K562 (cell line): ENCODE data around the gene EHBP1L1. TPM values are rescaled to one million over a fixed set of nuclear protein-coding genes. Genes with fewer than 3 reads are reported as not detected.
A peak's percentile ranks its signal among the peaks of the same experiment; 100 is the strongest.

Experiments
- ATF7 ChIP-seq: fragments of 450-650 bp; IDR thresholded peaks from 2 replicates; pipeline ENCODE4 v1.7.1; 2014; ENCODE audit warnings: mild to moderate bottlenecking, moderate library complexity
- GATAD2B ChIP-seq: fragments of 450-650 bp; IDR thresholded peaks from 2 replicates; pipeline ENCODE4 v1.6.1; 2017; ENCODE audit warnings: mild to moderate bottlenecking, borderline replicate concordance
- JUNB ChIP-seq: fragments of 450-650 bp; formaldehyde crosslinking; conservative IDR thresholded peaks from 2 replicates; pipeline ENCODE4 v1.4.0; 2020; ENCODE audit warnings: mild to moderate bottlenecking
- LEF1 ChIP-seq: fragments of 450-650 bp; IDR thresholded peaks from 2 replicates; pipeline ENCODE4 v1.6.1; 2016; ENCODE audit warnings: mild to moderate bottlenecking
- MYC ChIP-seq, 2 experiments: fragments of 250-450 bp in 1 of 2; sonication (Bioruptor Pico) in 1 of 2; IDR thresholded peaks; 2 replicates each; pipeline versions ENCODE4 v1.5.1 to v1.6.1; 2012 to 2021; ENCODE audit warnings: low read depth in 2 of 2, borderline replicate concordance in 1 of 2, improper control_type of control experiment in 1 of 2, low read length in 1 of 2, mild to moderate bottlenecking in 1 of 2, moderate library complexity in 1 of 2
- RNF2 ChIP-seq: sonication (generic); IDR thresholded peaks from 2 replicates; pipeline ENCODE4 v1.6.1; 2016
- SMC3 ChIP-seq: conservative IDR thresholded peaks from 2 replicates; pipeline ENCODE4 v1.6.1; 2011; ENCODE audit warnings: low read depth, low read length, improper control_type of control experiment; ENCODE audit not compliant: insufficient read depth
- ZFX ChIP-seq: sonication (generic); formaldehyde crosslinking; IDR thresholded peaks from 2 replicates; pipeline ENCODE4 v1.8.0; 2022; ENCODE audit warnings: mild to moderate bottlenecking, missing genetic modification reagents, moderate library complexity
- ZNF239 ChIP-seq: fragments of 250-450 bp; sonication (Bioruptor Pico); IDR thresholded peaks from 2 replicates; pipeline ENCODE4 v1.4.0; 2020; ENCODE audit warnings: mild to moderate bottlenecking
- polyA plus RNA-seq, 8 experiments: library from polyadenylated mRNA; depleted of rRNA in 4 of 8; stranded (reverse) in 5 of 8; unstranded in 3 of 8; fragments of >200 nt; fragmentation: Nextera tagmentation in 2 of 8; fragmentation: Illumina TruSeq in 1 of 8; extraction: Ambion mirVana in 2 of 8; extraction: Trizol in 1 of 8; gene quantifications; 2 replicates each; pipeline versions ENCODE4 v1.2.1 to v1.2.3, GENCODE V29; 2011 to 2014; ENCODE audit warnings: inconsistent platforms in 1 of 8, missing spikeins in 1 of 8
- total RNA-seq, 7 experiments: library from RNA; depleted of rRNA in 6 of 7; stranded (reverse); fragments of >200 nt in 6 of 7; fragmentation: Illumina TruSeq in 2 of 7; extraction: Trizol in 2 of 7; gene quantifications; 2 replicates each; pipeline versions ENCODE4 v1.2.1 to v1.2.3, GENCODE V29; 2011 to 2021; ENCODE audit warnings: low replicate concordance in 1 of 7
- TF ChIP-seq, protein P1 (sequence below): IDR thresholded peaks from 2 replicates; pipeline ENCODE4 v1.6.1; 2011; ENCODE audit warnings: borderline replicate concordance, low read depth, mild to moderate bottlenecking, moderate library complexity, low read length; ENCODE audit not compliant: insufficient read depth, poor library complexity, severe bottlenecking
- TF ChIP-seq, protein P2 (sequence below): sonication (generic); formaldehyde crosslinking; IDR thresholded peaks from 2 replicates; pipeline ENCODE4 v1.8.0; 2022; ENCODE audit warnings: missing genetic modification reagents, mild to moderate bottlenecking, borderline replicate concordance
- TF ChIP-seq, protein P3 (sequence below), 2 experiments: fragments of 200-800 bp in 1 of 2; sonication (Bioruptor generic) in 1 of 2; sonication (generic) in 1 of 2; formaldehyde crosslinking in 1 of 2; IDR thresholded peaks in 1 of 2; conservative IDR thresholded peaks in 1 of 2; 2 replicates each; pipeline versions ENCODE4 v1.5.0 to v1.6.1; 2016 to 2020; ENCODE audit warnings: missing compliant biosample characterization in 1 of 2, missing genetic modification characterization in 1 of 2, missing genetic modification reagents in 1 of 2
- TF ChIP-seq, protein P4 (sequence below), 3 experiments: IDR thresholded peaks in 2 of 3; conservative IDR thresholded peaks in 1 of 3; 2 replicates each; pipeline ENCODE4 v1.5.1; 2011 to 2012; ENCODE audit warnings: low read length in 3 of 3, mild to moderate bottlenecking in 3 of 3, control low read depth in 2 of 3, improper control_type of control experiment in 1 of 3, inconsistent platforms in 1 of 3, low read depth in 1 of 3, mixed read lengths in 1 of 3, moderate library complexity in 1 of 3; ENCODE audit not compliant: insufficient read depth in 2 of 3
- TF ChIP-seq, protein P5 (sequence below): fragments of 450-650 bp; IDR thresholded peaks from 2 replicates; pipeline ENCODE4 v1.6.1; 2017; ENCODE audit warnings: antibody characterized with exemption, mild to moderate bottlenecking

EHBP1L1 gene
- total and polyA plus RNA-seq, 9 of the 15 experiments (the other 6 are each of a cell fraction or from before 2014, with no cell fraction given) = 0.03 to 87.1 (median 26.3) TPM

DNA sequence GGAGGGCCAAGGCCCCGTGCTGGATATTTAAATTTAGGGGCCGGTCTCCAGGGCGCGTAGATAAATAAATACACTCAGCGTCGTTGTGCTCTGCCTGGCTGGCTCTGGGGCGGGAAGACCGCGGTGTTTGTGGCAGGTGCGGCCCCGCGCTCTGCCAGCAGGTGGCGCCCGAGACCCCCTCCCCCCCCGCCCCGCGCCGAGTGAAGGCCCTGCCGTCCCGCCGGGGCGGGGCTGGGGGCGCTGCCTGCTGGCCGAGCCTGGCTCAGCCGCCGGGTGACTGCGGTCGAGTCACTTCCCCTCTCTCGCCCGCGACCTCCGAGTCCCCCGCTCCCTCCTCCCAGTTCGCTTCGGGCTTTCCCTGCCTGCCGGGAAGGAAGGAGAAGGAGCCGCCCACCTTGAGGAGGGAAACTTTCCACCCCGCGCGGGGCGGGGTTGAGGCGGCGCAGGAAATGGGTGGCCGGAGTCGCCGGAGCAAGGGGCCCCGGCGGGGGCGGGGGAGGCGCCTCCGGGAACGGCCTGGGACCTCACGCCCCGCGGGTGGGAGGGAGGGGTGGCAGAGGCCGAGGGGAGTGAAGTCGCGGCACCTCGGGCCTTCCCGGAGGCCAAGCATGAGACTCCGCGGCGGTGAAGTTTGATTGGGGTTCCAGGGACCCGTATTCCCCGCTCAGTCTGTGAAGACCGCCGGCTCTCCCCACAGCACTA, 1.6 kb upstream of the EHBP1L1 start (continued):
- TF ChIP-seq, protein P1, sequence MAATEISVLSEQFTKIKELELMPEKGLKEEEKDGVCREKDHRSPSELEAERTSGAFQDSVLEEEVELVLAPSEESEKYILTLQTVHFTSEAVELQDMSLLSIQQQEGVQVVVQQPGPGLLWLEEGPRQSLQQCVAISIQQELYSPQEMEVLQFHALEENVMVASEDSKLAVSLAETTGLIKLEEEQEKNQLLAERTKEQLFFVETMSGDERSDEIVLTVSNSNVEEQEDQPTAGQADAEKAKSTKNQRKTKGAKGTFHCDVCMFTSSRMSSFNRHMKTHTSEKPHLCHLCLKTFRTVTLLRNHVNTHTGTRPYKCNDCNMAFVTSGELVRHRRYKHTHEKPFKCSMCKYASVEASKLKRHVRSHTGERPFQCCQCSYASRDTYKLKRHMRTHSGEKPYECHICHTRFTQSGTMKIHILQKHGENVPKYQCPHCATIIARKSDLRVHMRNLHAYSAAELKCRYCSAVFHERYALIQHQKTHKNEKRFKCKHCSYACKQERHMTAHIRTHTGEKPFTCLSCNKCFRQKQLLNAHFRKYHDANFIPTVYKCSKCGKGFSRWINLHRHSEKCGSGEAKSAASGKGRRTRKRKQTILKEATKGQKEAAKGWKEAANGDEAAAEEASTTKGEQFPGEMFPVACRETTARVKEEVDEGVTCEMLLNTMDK = peak; percentile 91
- TF ChIP-seq GATAD2B (peak; percentile 85), MYC (IDR thresholded peaks at IDR 0.05; ENCODE audit: low read depth, low read length) (peak; percentile 56; the same call in 1 of the 2 replicates), MYC (CRISPR knock-in tag; IDR thresholded peaks at IDR 0.05; ENCODE audit: borderline replicate concordance, low read depth) (no peak), JUNB (CRISPR knock-in tag) (no peak), SMC3 (peak; percentile 50; the same call in 1 of the 2 replicates), ZFX (CRISPR knock-in tag) (peak; percentile 46), ZNF239 (CRISPR knock-in tag) (no peak), LEF1 (peak; percentile 53; the same call in 1 of the 2 replicates), RNF2 (peak; percentile 70; the same call in 1 of the 2 replicates), ATF7 (peak; percentile 66)
- TF ChIP-seq, protein P2, sequence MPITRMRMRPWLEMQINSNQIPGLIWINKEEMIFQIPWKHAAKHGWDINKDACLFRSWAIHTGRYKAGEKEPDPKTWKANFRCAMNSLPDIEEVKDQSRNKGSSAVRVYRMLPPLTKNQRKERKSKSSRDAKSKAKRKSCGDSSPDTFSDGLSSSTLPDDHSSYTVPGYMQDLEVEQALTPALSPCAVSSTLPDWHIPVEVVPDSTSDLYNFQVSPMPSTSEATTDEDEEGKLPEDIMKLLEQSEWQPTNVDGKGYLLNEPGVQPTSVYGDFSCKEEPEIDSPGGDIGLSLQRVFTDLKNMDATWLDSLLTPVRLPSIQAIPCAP = no peak
- TF ChIP-seq, protein P3, sequence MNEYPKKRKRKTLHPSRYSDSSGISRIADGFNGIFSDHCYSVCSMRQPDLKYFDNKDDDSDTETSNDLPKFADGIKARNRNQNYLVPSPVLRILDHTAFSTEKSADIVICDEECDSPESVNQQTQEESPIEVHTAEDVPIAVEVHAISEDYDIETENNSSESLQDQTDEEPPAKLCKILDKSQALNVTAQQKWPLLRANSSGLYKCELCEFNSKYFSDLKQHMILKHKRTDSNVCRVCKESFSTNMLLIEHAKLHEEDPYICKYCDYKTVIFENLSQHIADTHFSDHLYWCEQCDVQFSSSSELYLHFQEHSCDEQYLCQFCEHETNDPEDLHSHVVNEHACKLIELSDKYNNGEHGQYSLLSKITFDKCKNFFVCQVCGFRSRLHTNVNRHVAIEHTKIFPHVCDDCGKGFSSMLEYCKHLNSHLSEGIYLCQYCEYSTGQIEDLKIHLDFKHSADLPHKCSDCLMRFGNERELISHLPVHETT (CRISPR knock-in tag; conservative IDR thresholded peaks at IDR 0.05 in 1 of 2, IDR thresholded peaks at IDR 0.05 in 1 of 2) = peak in 1 of 2 experiments; percentile 100; a peak in 2 of 4 replicates
- TF ChIP-seq, protein P4, sequence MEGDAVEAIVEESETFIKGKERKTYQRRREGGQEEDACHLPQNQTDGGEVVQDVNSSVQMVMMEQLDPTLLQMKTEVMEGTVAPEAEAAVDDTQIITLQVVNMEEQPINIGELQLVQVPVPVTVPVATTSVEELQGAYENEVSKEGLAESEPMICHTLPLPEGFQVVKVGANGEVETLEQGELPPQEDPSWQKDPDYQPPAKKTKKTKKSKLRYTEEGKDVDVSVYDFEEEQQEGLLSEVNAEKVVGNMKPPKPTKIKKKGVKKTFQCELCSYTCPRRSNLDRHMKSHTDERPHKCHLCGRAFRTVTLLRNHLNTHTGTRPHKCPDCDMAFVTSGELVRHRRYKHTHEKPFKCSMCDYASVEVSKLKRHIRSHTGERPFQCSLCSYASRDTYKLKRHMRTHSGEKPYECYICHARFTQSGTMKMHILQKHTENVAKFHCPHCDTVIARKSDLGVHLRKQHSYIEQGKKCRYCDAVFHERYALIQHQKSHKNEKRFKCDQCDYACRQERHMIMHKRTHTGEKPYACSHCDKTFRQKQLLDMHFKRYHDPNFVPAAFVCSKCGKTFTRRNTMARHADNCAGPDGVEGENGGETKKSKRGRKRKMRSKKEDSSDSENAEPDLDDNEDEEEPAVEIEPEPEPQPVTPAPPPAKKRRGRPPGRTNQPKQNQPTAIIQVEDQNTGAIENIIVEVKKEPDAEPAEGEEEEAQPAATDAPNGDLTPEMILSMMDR (IDR thresholded peaks at IDR 0.05 in 2 of 3, conservative IDR thresholded peaks at IDR 0.05 in 1 of 3; ENCODE audit: insufficient read depth in 2 of 3, low read depth in 1 of 3, low read length in 3 of 3) = peak; percentile 86 to 96 (median 87)
- TF ChIP-seq, protein P5, sequence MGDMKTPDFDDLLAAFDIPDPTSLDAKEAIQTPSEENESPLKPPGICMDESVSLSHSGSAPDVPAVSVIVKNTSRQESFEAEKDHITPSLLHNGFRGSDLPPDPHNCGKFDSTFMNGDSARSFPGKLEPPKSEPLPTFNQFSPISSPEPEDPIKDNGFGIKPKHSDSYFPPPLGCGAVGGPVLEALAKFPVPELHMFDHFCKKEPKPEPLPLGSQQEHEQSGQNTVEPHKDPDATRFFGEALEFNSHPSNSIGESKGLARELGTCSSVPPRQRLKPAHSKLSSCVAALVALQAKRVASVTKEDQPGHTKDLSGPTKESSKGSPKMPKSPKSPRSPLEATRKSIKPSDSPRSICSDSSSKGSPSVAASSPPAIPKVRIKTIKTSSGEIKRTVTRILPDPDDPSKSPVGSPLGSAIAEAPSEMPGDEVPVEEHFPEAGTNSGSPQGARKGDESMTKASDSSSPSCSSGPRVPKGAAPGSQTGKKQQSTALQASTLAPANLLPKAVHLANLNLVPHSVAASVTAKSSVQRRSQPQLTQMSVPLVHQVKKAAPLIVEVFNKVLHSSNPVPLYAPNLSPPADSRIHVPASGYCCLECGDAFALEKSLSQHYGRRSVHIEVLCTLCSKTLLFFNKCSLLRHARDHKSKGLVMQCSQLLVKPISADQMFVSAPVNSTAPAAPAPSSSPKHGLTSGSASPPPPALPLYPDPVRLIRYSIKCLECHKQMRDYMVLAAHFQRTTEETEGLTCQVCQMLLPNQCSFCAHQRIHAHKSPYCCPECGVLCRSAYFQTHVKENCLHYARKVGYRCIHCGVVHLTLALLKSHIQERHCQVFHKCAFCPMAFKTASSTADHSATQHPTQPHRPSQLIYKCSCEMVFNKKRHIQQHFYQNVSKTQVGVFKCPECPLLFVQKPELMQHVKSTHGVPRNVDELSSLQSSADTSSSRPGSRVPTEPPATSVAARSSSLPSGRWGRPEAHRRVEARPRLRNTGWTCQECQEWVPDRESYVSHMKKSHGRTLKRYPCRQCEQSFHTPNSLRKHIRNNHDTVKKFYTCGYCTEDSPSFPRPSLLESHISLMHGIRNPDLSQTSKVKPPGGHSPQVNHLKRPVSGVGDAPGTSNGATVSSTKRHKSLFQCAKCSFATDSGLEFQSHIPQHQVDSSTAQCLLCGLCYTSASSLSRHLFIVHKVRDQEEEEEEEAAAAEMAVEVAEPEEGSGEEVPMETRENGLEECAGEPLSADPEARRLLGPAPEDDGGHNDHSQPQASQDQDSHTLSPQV = 0 out of 2 replicates have a peak, but pooled peaks have one; percentile 29
